HG02610 (cell line): ENCODE measurements around the gene AXIN2.

Experiments used
- ATAC-seq: cut with Tn5 transposase; IDR thresholded peaks from one replicate; pipeline ENCODE4 v1.9.1; 2021; ENCODE audit warnings: mild to moderate bottlenecking, moderate library complexity; ENCODE audit not compliant: unreplicated experiment

The AXIN2 gene

GRCh38 chr17:65561452-65562205, at the start of gene AXIN2:
AXIN2 (minus strand) TSS chr17:65561648; CDS start chr17:65558620, 3,028 bp downstream.
- ATAC-seq: peak; percentile 84

- no peak for ATAC-seq
Observed at GRCh38 chr17:65609749-65610148, 48.3 kb upstream of the AXIN2 start.

- no peak for ATAC-seq
Observed at GRCh38 chr17:65609286-65609685, 47.8 kb upstream of the AXIN2 start.

DNA sequence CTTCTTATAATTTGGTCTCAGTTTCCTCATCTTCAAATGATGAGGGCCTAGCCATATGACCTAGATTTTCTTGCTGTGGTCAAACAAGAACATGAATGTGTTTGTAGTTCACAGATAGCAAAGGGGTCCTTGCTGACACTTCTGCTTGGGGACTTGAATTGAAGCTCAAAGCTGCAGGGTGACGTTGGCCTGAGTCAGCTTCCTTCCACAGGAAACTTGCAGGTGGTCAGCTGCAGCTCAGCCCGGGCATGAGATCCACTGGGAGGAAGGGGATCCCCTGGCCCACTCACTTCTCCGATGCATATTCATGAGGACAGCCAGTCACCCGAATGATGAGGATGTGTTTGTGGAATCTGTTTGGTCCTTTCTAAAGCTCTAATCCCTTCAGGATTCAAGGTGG, 42.6 kb upstream of the AXIN2 start:
- no peak for ATAC-seq

DNA sequence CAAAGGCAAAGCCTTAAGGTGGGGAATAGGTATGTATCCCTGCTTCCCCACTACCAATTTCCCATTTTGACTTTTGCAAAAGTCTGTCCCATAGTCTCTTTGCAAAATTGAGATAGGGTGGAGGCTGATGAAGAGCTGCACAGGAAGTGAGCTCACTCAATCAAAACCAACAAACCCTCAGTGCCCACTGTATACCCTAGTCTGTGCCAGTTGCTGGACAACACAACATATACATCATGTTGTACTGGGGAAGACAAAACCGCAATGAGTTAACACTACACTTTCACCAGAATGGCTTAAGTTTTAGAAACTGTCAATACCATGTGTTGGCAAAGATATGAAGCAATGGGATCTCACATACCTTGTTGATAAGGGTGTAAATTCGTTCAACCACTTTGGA, 40.4 kb upstream of the AXIN2 start:
- ATAC-seq: no peak

DNA sequence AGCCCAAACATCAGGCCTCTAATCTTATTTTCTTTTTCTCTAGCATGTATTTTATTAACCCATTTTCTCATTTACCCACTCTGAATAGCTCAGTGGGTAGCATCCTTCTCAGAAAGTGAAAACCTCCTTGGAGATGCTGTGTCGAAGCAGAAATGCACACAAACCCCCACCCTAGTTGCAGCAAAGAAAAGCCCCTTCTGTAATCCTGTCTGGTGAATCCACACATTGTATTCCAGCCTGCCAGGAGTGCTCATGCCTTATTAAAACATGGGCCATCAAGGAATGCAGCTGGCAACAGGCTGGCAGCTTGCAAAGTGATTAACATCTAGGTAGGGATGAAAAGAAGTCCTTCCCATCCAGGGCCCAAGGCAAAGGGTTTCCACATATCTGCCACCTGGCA, 39.7 kb upstream of the AXIN2 start:
- ATAC-seq: no peak

GRCh38 chr17:65600518-65600917, 39.1 kb upstream of the AXIN2 start:
- no peak for ATAC-seq

- ATAC-seq: no peak
Observed at GRCh38 chr17:65599650-65600049, 38.2 kb upstream of the AXIN2 start.

DNA sequence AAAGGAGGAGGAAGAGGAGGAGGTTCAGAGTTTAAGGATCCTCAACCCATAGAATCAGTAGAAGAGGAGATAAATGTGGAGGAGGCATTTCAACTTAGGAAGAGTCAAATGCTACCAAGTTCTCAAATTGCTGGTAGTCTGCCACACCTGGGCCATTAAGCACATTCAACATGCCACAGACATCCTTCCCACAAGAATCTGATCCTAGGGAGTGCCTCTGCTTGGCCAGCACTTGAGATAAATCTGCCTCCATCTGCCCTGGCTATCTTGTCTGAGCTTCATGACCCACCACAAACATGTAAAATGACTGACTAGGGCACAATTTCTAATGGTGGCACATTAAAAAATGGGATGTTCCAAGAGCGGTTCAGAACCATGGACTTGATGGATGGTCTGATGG, 37.3 kb upstream of the AXIN2 start:
- no peak for ATAC-seq

- ATAC-seq: no peak
Observed at GRCh38 chr17:65595071-65595656, 33.7 kb upstream of the AXIN2 start.

GRCh38 chr17:65593855-65594845, 32.7 kb upstream of the AXIN2 start:
- ATAC-seq: no peak

DNA sequence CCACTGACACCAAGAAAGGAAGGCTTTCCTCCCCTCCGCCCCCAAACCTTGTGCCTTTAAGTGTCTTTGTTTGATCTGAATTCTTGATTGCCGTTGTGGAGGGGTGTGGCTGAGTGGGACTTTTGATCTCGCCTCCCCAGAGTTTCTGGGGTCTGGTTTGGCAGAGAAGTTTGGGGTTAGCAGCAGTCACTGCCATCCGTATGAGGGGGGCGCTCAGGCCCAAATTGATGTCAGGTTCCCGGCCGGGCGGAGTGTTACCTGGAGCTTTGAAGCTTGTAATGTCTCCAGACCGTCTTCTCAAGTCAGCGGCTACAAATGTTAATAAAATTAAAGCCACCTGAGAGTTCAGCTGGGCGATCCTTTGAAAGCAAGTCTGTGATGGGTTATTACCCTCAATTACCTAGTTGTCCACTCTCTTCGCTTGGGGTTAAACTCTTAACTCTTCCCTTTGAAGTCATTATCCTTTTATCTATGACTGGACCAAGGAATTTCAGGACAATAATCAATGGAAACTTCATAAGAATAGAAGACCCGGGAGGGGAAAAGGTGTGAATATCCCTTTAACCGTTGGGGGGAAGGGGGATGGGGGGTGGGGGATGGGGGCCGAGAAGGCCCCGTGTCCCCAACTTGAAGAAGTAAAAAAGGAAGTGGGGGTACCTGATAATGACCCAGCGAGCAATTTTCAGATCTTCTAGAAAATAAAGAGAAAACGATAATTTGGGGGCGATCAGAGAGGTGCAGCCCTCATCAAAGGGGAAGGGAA, 31.8 kb upstream of the AXIN2 start:
- no peak for ATAC-seq

GRCh38 chr17:65592125-65592965, 30.9 kb upstream of the AXIN2 start:
- no peak for ATAC-seq

- ATAC-seq: no peak
Observed at GRCh38 chr17:65589321-65589720, 27.9 kb upstream of the AXIN2 start.

DNA sequence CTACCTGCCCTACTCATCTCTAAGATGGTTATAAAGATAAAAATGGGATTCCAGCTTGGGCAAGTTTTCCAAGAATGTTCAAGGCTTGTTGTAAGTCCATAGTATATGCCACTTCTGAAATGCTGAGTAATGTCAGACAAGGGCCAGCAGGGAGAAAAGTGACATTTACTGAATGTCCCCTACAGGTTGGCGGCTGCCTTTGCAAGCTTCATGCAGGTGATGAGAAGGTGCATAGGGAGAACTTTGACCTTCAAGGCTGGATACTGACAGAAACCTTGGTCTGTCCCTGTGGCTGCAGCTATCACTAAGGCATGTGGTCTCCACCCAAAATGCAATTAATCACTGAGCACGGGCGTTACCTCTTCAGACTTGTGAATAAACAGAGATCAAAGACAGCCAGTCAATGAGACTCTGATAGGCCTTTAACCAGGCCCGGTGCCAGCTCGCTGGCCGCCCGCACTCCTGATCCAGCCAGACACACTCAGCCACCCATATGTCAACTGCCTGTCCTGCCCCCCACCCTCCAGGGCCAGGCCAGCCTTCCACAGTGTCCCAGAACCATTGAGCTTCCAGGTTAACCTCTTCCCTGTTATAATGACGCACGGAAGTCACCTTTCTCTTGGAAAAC, 26.8 kb upstream of the AXIN2 start:
- ATAC-seq: no peak

DNA sequence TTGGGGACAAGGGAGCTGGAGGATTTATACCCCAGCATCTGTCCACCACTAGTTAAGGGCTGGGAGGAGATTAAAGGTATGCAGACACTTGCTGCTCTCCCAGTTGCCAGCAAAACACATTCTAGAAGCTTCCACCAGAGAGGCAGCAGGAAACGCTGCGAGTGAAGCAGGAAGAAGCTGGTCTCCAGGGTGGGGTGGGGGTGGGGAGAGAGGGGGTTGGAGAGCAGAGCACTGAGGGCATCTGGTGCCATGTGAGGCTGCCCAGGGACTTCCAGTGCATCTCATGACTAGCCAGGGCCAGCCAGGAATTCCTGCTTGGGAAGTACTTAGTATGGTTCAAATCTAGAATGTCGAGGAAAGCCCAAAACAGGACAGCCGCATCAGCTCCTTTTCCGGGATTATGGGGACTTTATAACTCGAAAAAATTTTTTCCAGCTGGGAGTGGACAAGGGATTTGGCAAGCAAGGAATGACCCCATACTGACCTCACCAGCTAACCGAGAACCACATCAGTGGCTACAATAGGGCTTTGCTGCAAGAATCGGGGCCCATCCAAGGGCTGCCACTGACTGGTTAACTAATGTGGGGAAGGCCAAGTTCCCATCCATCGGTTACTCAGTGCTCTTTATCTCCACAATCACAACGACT, 26.2 kb upstream of the AXIN2 start:
- no peak for ATAC-seq

GRCh38 chr17:65586899-65587298, 25.5 kb upstream of the AXIN2 start:
- no peak for ATAC-seq

GRCh38 chr17:65584604-65585521, 23.4 kb upstream of the AXIN2 start:
- no peak for ATAC-seq
